ENCODE results near the gene APLP2. TPM values are rescaled to one million over a fixed set of nuclear protein-coding genes. Genes with fewer than 3 reads are reported as not detected.
A peak's percentile ranks its signal among the peaks of the same experiment; 100 is the strongest.

The APLP2 gene
- total and polyA plus RNA-seq, 9 of the 15 experiments (the other 6 are each of a cell fraction or from before 2014, with no cell fraction given), result 17.4 to 164 (median 118) TPM

GRCh38 chr11:130131961-130132850 lies 62.5 kb downstream of the APLP2 start:
- ATAC-seq, result peak; percentile 96
- FAIRE-seq, result peak; percentile 84
- no peaks in the 10 kb centered on the region for H3K27me3 ChIP-seq (ENCODE audit: control insufficient read depth in 2 of 2, insufficient read depth in 2 of 2, low read length in 2 of 2)
- no TSS peak for BruUV-seq (replicated peaks)
- POLR2A ChIA-PET, result interaction anchor here (0.6 to 1.5 kb wide), 12 partner anchors 10 to 241 kb away, joined by 3 to 5 read pairs (median 3); no protein-coding TSS in a partner anchor
- no peaks in the 10 kb centered on the region for H3K9me3 ChIP-seq (replicated peaks; ENCODE audit: control insufficient read depth, insufficient read depth, low read depth, low read length)
- H3K9ac ChIP-seq (ENCODE audit: insufficient read depth in 1 of 2, low read depth in 2 of 2, low read length in 2 of 2), result no peak overlapping the region
- DNase-seq (ENCODE audit: extremely low read depth in 1 of 4, low spot score in 3 of 4), result peak; percentile 52 to 78 (median 65)
- CTCF ChIA-PET (ENCODE audit: low intra/inter-chr PET ratio), result interaction anchor here (1.0 to 3.6 kb wide), 6 partner anchors 140 to 364 kb away, joined by 3 to 54 read pairs (median 6); no protein-coding TSS in a partner anchor
- no peak overlapping the region for H3K27ac ChIP-seq (ENCODE audit: extremely low read depth, low read depth, low read length)
- H4K20me1 ChIP-seq (replicated peaks; ENCODE audit: control insufficient read depth, insufficient read depth, low read length), result no peaks in the 10 kb centered on the region
- peaks cover 0 to 2% of the 10 kb centered on the region in 2 experiments; a peak in 1 of 5 replicates for H3K4me1 ChIP-seq (replicated peaks in 1 of 2; ENCODE audit: control insufficient read depth in 2 of 2, insufficient read depth in 2 of 2, low read length in 2 of 2)
- H3K36me3 ChIP-seq (ENCODE audit: control insufficient read depth, insufficient read depth, low read length), result peaks cover 95% of the 10 kb centered on the region
- no peak overlapping the region for H3K4me2 ChIP-seq (ENCODE audit: insufficient read depth, low read length)
- H3K4me3 ChIP-seq, result no peak overlapping the region
- H3K79me2 ChIP-seq (ENCODE audit: control insufficient read depth, insufficient read depth, low read length), result no peaks in the 10 kb centered on the region; the same call in 2 of the 3 replicates
- intact Hi-C loops (cut with micrococcal nuclease) (loop anchor here (1.0 to 10.0 kb wide), 5 partner anchors 63 to 347 kb away; partner anchors contain the start of gene APLP2), in situ Hi-C loops (cut with MboI) (loop anchor here (5.0 kb wide), 1 partner anchor 205 kb away; no protein-coding TSS in a partner anchor)
- 51% methylated on average over 9 of the region's 9 CpGs for WGBS (ENCODE audit: insufficient coverage, low coverage, missing lambda C conversion rate)
- no peak overlapping the region for H2AFZ ChIP-seq (ENCODE audit: low read depth, low read length)
- H3K9me1 ChIP-seq (ENCODE audit: control insufficient read depth, insufficient read depth, low read length), result no peaks in the 10 kb centered on the region
- TF ChIP-seq ARID2 (IDR thresholded peaks at IDR 0.05) (peak; percentile 82), CTCF (IDR thresholded peaks at IDR 0.05 in 2 of 3, conservative IDR thresholded peaks at IDR 0.05 in 1 of 3; ENCODE audit: insufficient read depth in 2 of 3, low read depth in 1 of 3, low read length in 3 of 3) (peak; percentile 73 to 90 (median 87)), TCF7L2 (IDR thresholded peaks at IDR 0.05; ENCODE audit: low read depth, low read length) (no peak), ZFP1 (CRISPR knock-in tag; IDR thresholded peaks at IDR 0.05) (no peak), ZNF79 (CRISPR knock-in tag; IDR thresholded peaks at IDR 0.05; ENCODE audit: low read depth) (no peak), CHCHD3 (CRISPR knock-in tag; IDR thresholded peaks at IDR 0.05) (no peak), HINFP (tag; conservative IDR thresholded peaks at IDR 0.05; ENCODE audit: low read depth) (no peak), STAG1 (CRISPR knock-in tag; IDR thresholded peaks at IDR 0.05; ENCODE audit: borderline replicate concordance) (no peak; the same call in 1 of the 2 replicates), HIVEP1 (CRISPR knock-in tag; IDR thresholded peaks at IDR 0.05) (no peak), ZNF316 (IDR thresholded peaks at IDR 0.05) (peak; percentile 60; the same call in 1 of the 2 replicates), JUN (IDR thresholded peaks at IDR 0.05; ENCODE audit: borderline replicate concordance, low read depth, low read length) (no peak), JUN (CRISPR knock-in tag; IDR thresholded peaks at IDR 0.05; ENCODE audit: borderline replicate concordance) (no peak)
- TF ChIP-seq, protein P1, sequence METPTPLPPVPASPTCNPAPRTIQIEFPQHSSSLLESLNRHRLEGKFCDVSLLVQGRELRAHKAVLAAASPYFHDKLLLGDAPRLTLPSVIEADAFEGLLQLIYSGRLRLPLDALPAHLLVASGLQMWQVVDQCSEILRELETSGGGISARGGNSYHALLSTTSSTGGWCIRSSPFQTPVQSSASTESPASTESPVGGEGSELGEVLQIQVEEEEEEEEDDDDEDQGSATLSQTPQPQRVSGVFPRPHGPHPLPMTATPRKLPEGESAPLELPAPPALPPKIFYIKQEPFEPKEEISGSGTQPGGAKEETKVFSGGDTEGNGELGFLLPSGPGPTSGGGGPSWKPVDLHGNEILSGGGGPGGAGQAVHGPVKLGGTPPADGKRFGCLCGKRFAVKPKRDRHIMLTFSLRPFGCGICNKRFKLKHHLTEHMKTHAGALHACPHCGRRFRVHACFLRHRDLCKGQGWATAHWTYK (CRISPR knock-in tag; IDR thresholded peaks at IDR 0.05), result no peak
- TF ChIP-seq, protein P2, sequence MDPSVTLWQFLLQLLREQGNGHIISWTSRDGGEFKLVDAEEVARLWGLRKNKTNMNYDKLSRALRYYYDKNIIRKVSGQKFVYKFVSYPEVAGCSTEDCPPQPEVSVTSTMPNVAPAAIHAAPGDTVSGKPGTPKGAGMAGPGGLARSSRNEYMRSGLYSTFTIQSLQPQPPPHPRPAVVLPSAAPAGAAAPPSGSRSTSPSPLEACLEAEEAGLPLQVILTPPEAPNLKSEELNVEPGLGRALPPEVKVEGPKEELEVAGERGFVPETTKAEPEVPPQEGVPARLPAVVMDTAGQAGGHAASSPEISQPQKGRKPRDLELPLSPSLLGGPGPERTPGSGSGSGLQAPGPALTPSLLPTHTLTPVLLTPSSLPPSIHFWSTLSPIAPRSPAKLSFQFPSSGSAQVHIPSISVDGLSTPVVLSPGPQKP (CRISPR knock-in tag; IDR thresholded peaks at IDR 0.05), result no peak
